HEK293T (cell line): ENCODE measurements around the gene DHRSX.
"Not testable (repeated sequence)": the region's sequence is repeated elsewhere in the genome, so short reads cannot be mapped to it uniquely, and the experiment has no call there.

Experiments
- CTCF ChIA-PET: fragments of 350-600 bp; formaldehyde crosslinking; extraction: SDS; loops from one replicate; lab custom pipeline; 2021; ENCODE audit warnings: antibody characterized with exemption, inconsistent platforms; lab: Yijun Ruan, JAX
- POLR2A ChIA-PET: fragments of 350-600 bp; formaldehyde crosslinking; extraction: SDS; loops from one replicate; lab custom pipeline; 2020; ENCODE audit warnings: antibody characterized with exemption, inconsistent platforms; lab: Yijun Ruan, JAX
- DNase-seq: peaks from one replicate; pipeline ENCODE4 v3.0.0; 2012; ENCODE audit warnings: mixed read lengths; ENCODE audit errors: extremely low spot score
- ARNT ChIP-seq: fragments of 450-650 bp; IDR thresholded peaks from 2 replicates; pipeline ENCODE4 v1.6.1; 2017; ENCODE audit warnings: mild to moderate bottlenecking
- BHLHE40 ChIP-seq: fragments of 450-650 bp; IDR thresholded peaks from 2 replicates; pipeline ENCODE4 v1.6.1; 2016; ENCODE audit warnings: mild to moderate bottlenecking, moderate library complexity, borderline replicate concordance
- CTBP1 ChIP-seq: fragments of 450-650 bp; IDR thresholded peaks from 2 replicates; pipeline ENCODE4 v1.6.1; 2016; ENCODE audit warnings: borderline replicate concordance
- ELF4 ChIP-seq: fragments of 450-650 bp; IDR thresholded peaks from 2 replicates; pipeline ENCODE4 v1.6.1; 2017; ENCODE audit warnings: antibody characterized with exemption
- FOXA1 ChIP-seq: fragments of 450-650 bp; IDR thresholded peaks from 2 replicates; pipeline ENCODE4 v1.6.1; 2016; ENCODE audit warnings: mild to moderate bottlenecking
- FOXK2 ChIP-seq: fragments of 450-650 bp; IDR thresholded peaks from 2 replicates; pipeline ENCODE4 v1.6.1; 2016; ENCODE audit warnings: mild to moderate bottlenecking
- FOXM1 ChIP-seq: fragments of 450-650 bp; IDR thresholded peaks from 2 replicates; pipeline ENCODE4 v1.6.1; 2017; ENCODE audit warnings: mild to moderate bottlenecking, borderline replicate concordance
- HDGF ChIP-seq: fragments of 450-650 bp; IDR thresholded peaks from 2 replicates; pipeline ENCODE4 v1.6.1; 2017; ENCODE audit warnings: antibody characterized with exemption, borderline replicate concordance
- L3MBTL2 ChIP-seq: fragments of 450-650 bp; conservative IDR thresholded peaks from 2 replicates; pipeline ENCODE4 v1.6.1; 2016; ENCODE audit warnings: mild to moderate bottlenecking
- LEF1 ChIP-seq: fragments of 450-650 bp; IDR thresholded peaks from 2 replicates; pipeline ENCODE4 v1.6.1; 2017; ENCODE audit warnings: mild to moderate bottlenecking, borderline replicate concordance
- NFRKB ChIP-seq: fragments of 450-650 bp; IDR thresholded peaks from 2 replicates; pipeline ENCODE4 v1.6.1; 2016; ENCODE audit warnings: mild to moderate bottlenecking, moderate library complexity
- PKNOX1 ChIP-seq: fragments of 450-650 bp; IDR thresholded peaks from 2 replicates; pipeline ENCODE4 v1.6.1; 2016
- SP1 ChIP-seq: fragments of 450-650 bp; IDR thresholded peaks from 2 replicates; pipeline ENCODE4 v1.6.1; 2017
- SUZ12 ChIP-seq: fragments of 450-650 bp; IDR thresholded peaks from 2 replicates; pipeline ENCODE4 v1.6.1; 2016; ENCODE audit warnings: mild to moderate bottlenecking
- TARDBP ChIP-seq: fragments of 450-650 bp; IDR thresholded peaks from 2 replicates; pipeline ENCODE4 v1.6.1; 2016
- ZNF384 ChIP-seq: fragments of 450-650 bp; IDR thresholded peaks from 2 replicates; pipeline ENCODE4 v1.6.1; 2016

The DHRSX gene

GRCh38 chrX:2261831-2262667 is 238.7 kb downstream of the DHRSX start:
- TF ChIP-seq L3MBTL2 (no peak), ARNT (no peak), LEF1 (no peak), CTBP1 (no peak), ZNF384 (no peak), SP1 (no peak)
- DNase-seq, result no peak
- ChIA-PET POLR2A (no interaction called here), CTCF (no interaction called here)

- no peak for DNase-seq
- POLR2A ChIA-PET, result no interaction called here
- CTCF ChIA-PET, result no interaction called here
- no peak for TF ChIP-seq ARNT
- no peak for TF ChIP-seq NFRKB
- no peak for TF ChIP-seq FOXK2
- no peak for TF ChIP-seq FOXA1
- no peak for TF ChIP-seq L3MBTL2
- TF ChIP-seq FOXM1, result no peak
- no peak for TF ChIP-seq CTBP1
- TF ChIP-seq ELF4, result no peak
- TF ChIP-seq HDGF, result no peak
Observed at GRCh38 chrX:2252331-2253065, 248.3 kb downstream of the DHRSX start.

GRCh38 chrX:2251211-2251610 is 249.6 kb downstream of the DHRSX start:
- no peak for DNase-seq
- TF ChIP-seq NFRKB (no peak), BHLHE40 (no peak), FOXA1 (no peak), SUZ12 (no peak), CTBP1 (no peak), SP1 (no peak), ZNF384 (no peak), FOXK2 (no peak), LEF1 (no peak), ELF4 (no peak), ARNT (no peak), FOXM1 (no peak), L3MBTL2 (no peak), PKNOX1 (no peak), TARDBP (no peak)

GRCh38 chrX:2243913-2244460 is 256.8 kb downstream of the DHRSX start:
- CTCF ChIA-PET, result no interaction called here
- no peak for TF ChIP-seq TARDBP
- TF ChIP-seq ARNT, result no peak
- TF ChIP-seq ZNF384, result peak; percentile 32; the same call in 1 of the 2 replicates
- no peak for DNase-seq
- POLR2A ChIA-PET, result no interaction called here

More at GRCh38 chrX:2251211-2251610, 249.6 kb downstream of the DHRSX start:
- ChIA-PET POLR2A (no interaction called here), CTCF (no interaction called here)

GRCh38 chrX:2242980-2243379 is 257.8 kb downstream of the DHRSX start:
- TF ChIP-seq BHLHE40 (no peak), FOXK2 (no peak), PKNOX1 (no peak), SUZ12 (no peak), ARNT (no peak), L3MBTL2 (no peak), NFRKB (no peak)
- CTCF ChIA-PET, result no interaction called here
- POLR2A ChIA-PET, result no interaction called here
- DNase-seq, result no peak

- no peak for DNase-seq
- TF ChIP-seq FOXK2, result no peak
- TF ChIP-seq HDGF, result no peak
- TF ChIP-seq ARNT, result no peak
- no peak for TF ChIP-seq ZNF384
- no peak for TF ChIP-seq ELF4
- TF ChIP-seq PKNOX1, result no peak
- no peak for TF ChIP-seq LEF1
- ChIA-PET POLR2A (no interaction called here), CTCF (no interaction called here)
Observed at GRCh38 chrX:2242326-2242725, 258.4 kb downstream of the DHRSX start.

- POLR2A ChIA-PET, DNase-seq, CTCF ChIA-PET: not testable (repeated sequence)
Observed at GRCh38 chrX:2241496-2241895, 259.3 kb downstream of the DHRSX start.

GRCh38 chrX:2240761-2241160 is 260.0 kb downstream of the DHRSX start:
- POLR2A ChIA-PET, CTCF ChIA-PET: not testable (repeated sequence)

More at GRCh38 chrX:2240761-2241160, 260.0 kb downstream of the DHRSX start:
- not testable (repeated sequence) for DNase-seq
